Chondrocyte (in vitro differentiated cells): ENCODE measurements around the gene LCN2. TPM values are rescaled to one million over a fixed set of nuclear protein-coding genes. Genes with fewer than 3 reads are reported as not detected.

Experiments
- DNase-seq: peaks from one replicate; pipeline ENCODE4 v3.0.0; 2021; ENCODE audit warnings: mixed read lengths, low spot score
- H3K27ac Mint-ChIP-seq: one replicate; pipeline ENCODE4 v1.8.0; 2021; ENCODE audit warnings: mild to moderate bottlenecking, moderate library complexity, mixed read lengths; ENCODE audit not compliant: unreplicated experiment
- H3K27me3 Mint-ChIP-seq: 2 replicates; pipeline ENCODE4 v1.8.0; 2021; ENCODE audit warnings: low read depth, mixed read lengths
- H3K36me3 Mint-ChIP-seq: 2 replicates; pipeline ENCODE4 v1.8.0; 2021; ENCODE audit warnings: low read depth, mixed read lengths
- H3K4me1 Mint-ChIP-seq: 2 replicates; pipeline ENCODE4 v1.8.0; 2021; ENCODE audit warnings: low read depth, mild to moderate bottlenecking, mixed read lengths
- H3K4me3 Mint-ChIP-seq: one replicate; pipeline ENCODE4 v1.8.0; 2021; ENCODE audit warnings: mild to moderate bottlenecking, moderate library complexity, mixed read lengths; ENCODE audit not compliant: unreplicated experiment
- H3K9me3 Mint-ChIP-seq: 2 replicates; pipeline ENCODE4 v1.8.0; 2021; ENCODE audit warnings: low read depth, mixed read lengths
- CTCF ChIP-seq: fragments of 200-600 bp; sonication (generic); IDR thresholded peaks from 2 replicates; pipeline ENCODE4 v1.5.0; 2021; ENCODE audit warnings: antibody characterized with exemption, mild to moderate bottlenecking, moderate library complexity
- total RNA-seq: library from RNA; stranded (reverse); gene quantifications from 3 replicates; pipeline ENCODE4 v1.2.1, GENCODE V29; 2021

LCN2 gene
- total RNA-seq, 1 donor from 2014 or later = not detected

- no peaks in the 10 kb centered on the region for H3K4me1 Mint-ChIP-seq
- H3K27ac Mint-ChIP-seq = no peak overlapping the region
- no peak for TF ChIP-seq CTCF
- no peaks in the 10 kb centered on the region for H3K9me3 Mint-ChIP-seq
- H3K27me3 Mint-ChIP-seq = no peaks in the 10 kb centered on the region
- H3K4me3 Mint-ChIP-seq = no peak overlapping the region
- peak; percentile 50 for DNase-seq
- no peaks in the 10 kb centered on the region for H3K36me3 Mint-ChIP-seq
Observed at GRCh38 chr9:128142596-128142995, 6.7 kb upstream of the LCN2 start.

- no peak for TF ChIP-seq CTCF
- no peak overlapping the region for H3K27ac Mint-ChIP-seq
- no peaks in the 10 kb centered on the region for H3K4me1 Mint-ChIP-seq
- no peaks in the 10 kb centered on the region for H3K9me3 Mint-ChIP-seq
- H3K27me3 Mint-ChIP-seq = no peaks in the 10 kb centered on the region
- no peaks in the 10 kb centered on the region for H3K36me3 Mint-ChIP-seq
- DNase-seq = peak; percentile 83
- H3K4me3 Mint-ChIP-seq = no peak overlapping the region
Observed at GRCh38 chr9:128143525-128144238, 5.6 kb upstream of the LCN2 start.

- Mint-ChIP-seq H3K9me3 (no peaks in the 10 kb centered on the region), H3K36me3 (no peaks in the 10 kb centered on the region), H3K4me3 (no peak overlapping the region), H3K27me3 (no peaks in the 10 kb centered on the region), H3K4me1 (peaks cover 4% of the 10 kb centered on the region), H3K27ac (no peak overlapping the region)
- peak; percentile 78 for DNase-seq
- TF ChIP-seq CTCF = no peak
Observed at GRCh38 chr9:128144239-128145181, 4.7 kb upstream of the LCN2 start.

GRCh38 chr9:128145536-128145935, 3.7 kb upstream of the LCN2 start:
- no peak overlapping the region for H3K4me3 Mint-ChIP-seq
- H3K27me3 Mint-ChIP-seq = no peaks in the 10 kb centered on the region
- H3K27ac Mint-ChIP-seq = no peak overlapping the region
- TF ChIP-seq CTCF = no peak
- peaks cover 4% of the 10 kb centered on the region for H3K4me1 Mint-ChIP-seq
- H3K36me3 Mint-ChIP-seq = no peaks in the 10 kb centered on the region
- no peaks in the 10 kb centered on the region for H3K9me3 Mint-ChIP-seq
- peak; percentile 72 for DNase-seq

GRCh38 chr9:128145951-128146351, 3.3 kb upstream of the LCN2 start:
- no peak for TF ChIP-seq CTCF
- no peak overlapping the region for H3K4me3 Mint-ChIP-seq
- peaks cover 4% of the 10 kb centered on the region for H3K4me1 Mint-ChIP-seq
- peak; percentile 84 for DNase-seq
- H3K9me3 Mint-ChIP-seq = no peaks in the 10 kb centered on the region
- H3K27me3 Mint-ChIP-seq = no peaks in the 10 kb centered on the region
- no peaks in the 10 kb centered on the region for H3K36me3 Mint-ChIP-seq
- no peak overlapping the region for H3K27ac Mint-ChIP-seq
